Stimulated activated CD4-positive, alpha-beta T cell treated with anti-CD3 and anti-CD28 coated beads, Interleukin-12 subunit alpha, Interleukin-12 subunit beta, amount 100 ng/mL, for 4 hours (primary cell): ENCODE measurements around the gene SORCS2.

Experiments
- DNase-seq: peaks from one replicate; pipeline ENCODE4 v3.0.0-alpha.2; 2020

Gene SORCS2

GRCh38 chr4:7248857-7249256, 56.5 kb downstream of the SORCS2 start:
- DNase-seq, result no peak

GRCh38 chr4:7251321-7251720, 59.0 kb downstream of the SORCS2 start:
- no peak for DNase-seq

DNA sequence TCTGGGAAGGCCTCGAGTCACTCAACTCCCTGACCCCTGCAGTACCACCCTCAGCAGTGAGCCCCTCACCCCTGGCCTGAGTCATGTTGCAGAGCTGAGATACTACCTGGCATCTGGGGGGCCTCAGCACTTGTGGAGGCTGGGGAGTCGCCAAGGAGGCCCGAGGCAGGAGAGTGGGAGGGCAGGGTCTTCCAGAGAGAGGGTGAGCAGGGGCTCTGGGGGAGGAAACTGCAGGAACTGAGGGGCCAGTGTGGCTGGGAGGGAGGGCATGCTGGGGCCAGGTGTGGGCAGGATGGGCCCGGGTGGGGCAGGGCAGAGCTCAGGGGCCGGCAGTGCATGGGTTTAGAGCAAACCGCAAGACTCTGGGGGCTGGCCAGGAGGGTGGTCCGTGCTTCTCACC, 59.7 kb downstream of the SORCS2 start:
- DNase-seq, result no peak

- no peak for DNase-seq
Measured at GRCh38 chr4:7252510-7253340, 60.4 kb downstream of the SORCS2 start.

GRCh38 chr4:7253341-7253700, 61.0 kb downstream of the SORCS2 start:
- no peak for DNase-seq

- DNase-seq, result no peak
Measured at GRCh38 chr4:7253837-7254236, 61.5 kb downstream of the SORCS2 start.

GRCh38 chr4:7254736-7255487, 62.6 kb downstream of the SORCS2 start:
- no peak for DNase-seq

DNA sequence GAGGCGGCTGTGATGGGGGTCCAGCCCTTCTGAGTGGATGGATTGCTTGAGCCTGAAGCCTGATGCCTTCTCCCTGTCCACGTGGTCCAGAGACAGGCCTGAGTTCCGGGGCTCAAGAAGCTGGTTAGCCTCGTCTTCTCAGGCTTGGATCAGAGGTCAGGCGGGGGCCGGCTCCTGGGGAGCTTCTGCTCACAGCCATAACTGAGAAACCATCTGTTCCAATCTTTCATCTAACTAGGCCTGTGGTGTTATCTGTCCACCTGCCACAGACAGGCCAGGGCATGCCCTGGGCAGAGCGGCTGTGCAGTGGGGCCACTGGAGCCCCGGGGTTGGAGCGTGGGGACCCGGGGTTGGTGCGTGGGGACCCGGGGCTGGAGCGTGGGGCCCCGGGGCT, 63.1 kb downstream of the SORCS2 start:
- no peak for DNase-seq

GRCh38 chr4:7255996-7256395, 63.7 kb downstream of the SORCS2 start:
- no peak for DNase-seq

DNA sequence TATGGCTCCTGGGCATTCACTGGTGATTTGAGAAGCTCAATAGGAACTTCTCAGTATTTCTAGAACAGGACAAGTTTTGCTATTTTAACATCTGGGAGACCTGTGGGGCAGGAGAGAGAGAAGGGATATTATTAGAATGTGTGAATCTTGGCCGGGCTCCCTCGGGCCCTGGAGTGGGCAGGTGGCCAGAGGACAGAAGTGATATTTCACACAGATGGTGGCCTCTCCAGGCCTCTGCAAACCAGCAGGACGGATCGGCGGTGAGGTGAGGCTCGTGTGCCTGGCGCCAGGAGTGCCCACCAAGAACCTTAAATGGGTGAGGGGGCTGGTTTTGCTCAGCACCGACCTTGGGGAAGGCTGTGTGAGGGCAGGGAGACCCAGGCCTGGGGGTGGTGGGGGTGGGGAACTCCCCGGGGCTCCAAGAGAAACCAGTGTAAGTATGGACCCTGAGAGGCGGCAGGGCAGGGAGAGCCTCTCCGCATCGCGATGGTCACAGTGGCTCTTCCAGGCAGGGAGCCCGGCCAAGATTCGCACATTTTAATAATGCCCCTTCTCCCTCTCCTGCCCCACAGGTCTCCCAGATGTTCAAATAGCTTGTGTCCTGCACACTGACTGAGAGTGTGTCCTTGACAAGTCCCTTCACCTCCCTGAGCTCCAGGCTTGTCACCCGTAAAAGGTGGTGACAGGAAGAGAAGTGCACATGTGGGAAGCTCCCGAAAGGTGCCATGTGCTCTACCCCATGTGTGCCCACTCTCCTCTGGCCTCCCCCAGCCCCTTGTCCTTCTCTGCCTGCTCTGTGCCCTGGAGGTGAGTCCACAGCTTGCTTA, 64.9 kb downstream of the SORCS2 start:
- no peak for DNase-seq

DNA sequence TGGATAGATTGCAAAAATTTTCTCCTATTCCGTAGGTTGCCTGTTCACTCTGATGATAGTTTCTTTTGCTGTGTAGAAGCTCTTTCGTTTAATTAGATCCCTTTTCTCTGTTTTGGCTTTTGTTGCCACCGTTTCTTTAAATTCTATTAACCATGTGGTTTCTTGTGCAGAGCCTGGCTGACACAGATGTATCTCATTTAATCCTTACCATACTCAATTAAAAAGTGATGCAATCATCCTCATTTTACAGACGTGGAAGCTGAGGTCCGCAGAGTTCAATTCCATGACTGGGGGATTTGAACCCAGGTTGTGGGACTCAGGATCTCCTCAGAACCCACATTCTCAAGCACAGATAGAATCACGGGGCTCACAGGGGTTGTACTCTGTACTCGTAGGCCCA, 66.7 kb downstream of the SORCS2 start:
- no peak for DNase-seq

GRCh38 chr4:7260569-7260968, 68.2 kb downstream of the SORCS2 start:
- DNase-seq, result no peak

- no peak for DNase-seq
Measured at GRCh38 chr4:7261087-7261486, 68.7 kb downstream of the SORCS2 start.

- no peak for DNase-seq
Measured at GRCh38 chr4:7261536-7261935, 69.2 kb downstream of the SORCS2 start.

DNA sequence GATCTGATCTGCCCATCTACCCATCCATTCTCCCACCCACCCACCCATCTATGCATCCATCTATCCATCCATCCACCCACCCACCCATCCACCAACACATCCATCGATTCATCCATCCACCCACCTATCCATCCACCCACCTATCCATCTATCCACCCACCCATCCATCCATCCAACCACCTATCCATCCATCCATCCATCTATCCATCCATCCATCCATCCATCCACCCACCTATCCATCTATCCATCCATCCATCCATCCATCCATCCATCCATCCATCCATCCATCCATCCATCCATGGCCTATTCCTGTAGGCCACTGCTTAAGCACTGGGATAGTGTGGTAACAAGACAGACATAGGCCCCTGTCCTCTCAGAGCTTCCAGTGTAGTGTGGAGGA, 69.8 kb downstream of the SORCS2 start:
- no peak for DNase-seq

DNA sequence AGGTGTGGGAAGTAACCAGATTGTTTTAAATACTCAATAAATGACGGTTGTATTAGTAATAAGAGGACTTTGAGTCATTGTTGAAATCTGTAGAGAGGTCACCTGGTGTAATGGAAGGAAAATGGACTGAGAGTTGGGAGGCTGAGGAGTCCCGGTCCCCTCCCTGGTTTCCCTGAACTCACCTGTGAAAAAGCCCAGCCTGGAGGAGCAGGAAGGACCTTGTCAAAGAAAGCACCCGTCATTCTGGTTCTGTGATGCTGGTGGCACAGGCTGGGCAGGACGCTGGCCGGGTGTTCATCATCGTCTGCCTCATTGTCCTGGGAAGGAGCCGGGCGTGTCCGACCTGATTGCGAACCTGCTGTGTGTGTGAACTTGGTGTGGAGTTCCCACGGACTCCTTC, 70.8 kb downstream of the SORCS2 start:
- no peak for DNase-seq

- DNase-seq, result no peak
Measured at GRCh38 chr4:7264694-7265093, 72.4 kb downstream of the SORCS2 start.

DNA sequence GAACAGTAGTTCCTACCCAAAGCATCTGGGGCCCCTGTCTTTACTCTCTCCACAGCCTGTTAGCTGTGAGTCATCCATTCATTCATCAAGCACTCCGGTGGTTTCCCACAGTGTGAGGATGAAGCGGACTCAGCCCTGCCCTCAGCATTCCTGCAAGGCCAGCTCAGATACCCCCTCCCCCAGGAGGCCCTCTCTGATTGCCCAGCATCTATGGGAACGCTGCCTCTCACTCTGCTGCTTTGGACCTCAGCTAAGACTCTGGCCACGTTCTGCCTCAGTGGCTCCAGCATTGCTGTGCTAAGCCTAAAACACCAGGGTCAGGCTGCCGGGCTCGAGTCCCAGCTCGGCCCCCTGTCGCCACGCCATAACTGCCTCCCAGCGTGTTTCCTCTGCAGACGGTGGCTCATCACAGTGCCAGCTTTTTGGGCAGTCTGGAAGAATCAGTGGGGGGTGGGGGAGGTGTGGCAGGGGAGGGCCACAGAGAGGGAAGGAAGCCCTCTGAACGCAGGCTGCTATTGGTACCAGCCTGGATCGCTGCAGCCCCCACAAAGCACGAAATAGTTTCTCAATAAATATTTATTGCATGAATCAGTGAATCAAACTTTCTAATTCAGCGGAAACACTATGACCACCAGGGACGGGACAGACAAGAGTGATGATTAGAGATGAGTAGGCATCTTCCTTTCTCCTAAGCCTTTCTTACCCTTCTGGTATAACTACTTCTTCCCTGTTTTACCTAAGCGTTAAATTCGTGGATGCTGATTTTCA, 74.4 kb downstream of the SORCS2 start:
- DNase-seq, result no peak

DNA sequence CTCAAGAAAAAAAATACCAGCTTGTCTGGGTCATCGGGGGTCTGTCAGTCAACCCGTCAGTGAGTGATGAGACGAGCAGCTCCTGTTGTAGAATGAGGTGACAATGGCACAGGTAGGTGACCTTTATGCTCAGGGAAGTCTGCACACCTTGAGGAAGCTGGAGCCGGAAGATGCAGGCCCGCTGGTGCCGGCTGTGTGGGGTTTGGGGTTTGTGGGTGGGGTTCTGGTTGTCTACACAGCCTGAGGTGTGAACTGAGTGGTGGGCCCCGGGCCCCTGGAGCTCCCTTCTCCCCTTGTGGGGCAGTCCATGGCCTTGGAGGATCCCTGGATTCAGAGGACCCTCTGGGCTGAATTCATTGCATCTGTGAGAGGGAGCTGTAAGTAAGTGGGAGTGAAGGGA, 75.5 kb downstream of the SORCS2 start:
- no peak for DNase-seq

- no peak for DNase-seq
Measured at GRCh38 chr4:7268941-7269340, 76.6 kb downstream of the SORCS2 start.

- no peak for DNase-seq
Measured at GRCh38 chr4:7270121-7270520, 77.8 kb downstream of the SORCS2 start.

GRCh38 chr4:7272404-7272803, 80.1 kb downstream of the SORCS2 start:
- no peak for DNase-seq
